GM10248 (cell line): ENCODE results near the gene TMEM63A.

Experiments used
- CTCF ChIA-PET: fragments of 300-600 bp; sonication (Branson Sonifier 250); formaldehyde crosslinking; extraction: SDS; loops from one replicate; lab custom pipeline; 2021; ENCODE audit warnings: antibody characterized with exemption; lab: Yijun Ruan, JAX
- POLR2A ChIA-PET: fragments of 350-650 bp; sonication (Branson Sonifier 250); formaldehyde crosslinking; extraction: SDS; loops from one replicate; lab custom pipeline; 2020; ENCODE audit warnings: antibody characterized with exemption; lab: Yijun Ruan, JAX
- DNase-seq: peaks from one replicate; pipeline ENCODE4 v3.0.0; 2012; ENCODE audit errors: extremely low spot score
- CTCF ChIP-seq: IDR thresholded peaks from 2 replicates; pipeline ENCODE4 v1.5.1; 2012; ENCODE audit warnings: mild to moderate bottlenecking, low read depth; ENCODE audit errors: extremely low read depth, missing control alignments, control extremely low read depth

The TMEM63A gene

GRCh38 chr1:225899044-225899925, 17.1 kb upstream of the TMEM63A start:
- CTCF ChIA-PET: interaction anchor here (0.8 to 6.2 kb wide), 3 partner anchors 13 to 425 kb away, joined by 4 to 25 read pairs (median 7); partner anchors contain the start of gene TMEM63A
- POLR2A ChIA-PET: no interaction called here
- no peak for TF ChIP-seq CTCF
- DNase-seq: no peak

- CTCF ChIA-PET: interaction anchor here (1.3 to 6.2 kb wide), 7 partner anchors 11 to 423 kb away, joined by 3 to 25 read pairs (median 6); partner anchors contain the start of genes SRP9 and TMEM63A
- POLR2A ChIA-PET: interaction anchor here (1.2 kb wide), 1 partner anchor 26 kb away, joined by 6 read pairs; the partner anchor contains the start of gene PYCR2
Observed at GRCh38 chr1:225897595-225898514, 15.7 kb upstream of the TMEM63A start.

GRCh38 chr1:225896937-225897549, 14.9 kb upstream of the TMEM63A start:
- CTCF ChIA-PET: interaction anchor here (1.3 to 6.2 kb wide), 7 partner anchors 11 to 422 kb away, joined by 3 to 25 read pairs (median 6); partner anchors contain the start of genes SRP9 and TMEM63A

More at GRCh38 chr1:225897595-225898514, 15.7 kb upstream of the TMEM63A start:
- TF ChIP-seq CTCF: no peak
- no peak for DNase-seq

GRCh38 chr1:225896494-225896893, 14.3 kb upstream of the TMEM63A start:
- ChIA-PET CTCF (interaction anchor here (1.7 to 6.2 kb wide), 4 partner anchors 13 to 421 kb away, joined by 6 to 25 read pairs (median 8); partner anchors contain the start of genes SRP9 and TMEM63A), POLR2A (no interaction called here)
- no peak for DNase-seq
- TF ChIP-seq CTCF: no peak

More at GRCh38 chr1:225896937-225897549, 14.9 kb upstream of the TMEM63A start:
- no peak for TF ChIP-seq CTCF
- POLR2A ChIA-PET: interaction anchor here (1.2 kb wide), 1 partner anchor 27 kb away, joined by 6 read pairs; the partner anchor contains the start of gene PYCR2
- peak; percentile 93 for DNase-seq

GRCh38 chr1:225892307-225892706, 10.1 kb upstream of the TMEM63A start:
- ChIA-PET POLR2A (no interaction called here), CTCF (interaction anchor here (1.5 kb wide), 1 partner anchor 10 kb away, joined by 6 read pairs; the partner anchor contains the start of gene TMEM63A)
- DNase-seq: no peak
- TF ChIP-seq CTCF: no peak
